ENCODE measurements around the gene RAB3A. TPM values are rescaled to one million over a fixed set of nuclear protein-coding genes. Genes with fewer than 3 reads are reported as not detected.

The RAB3A gene
- total and polyA plus RNA-seq, 12 donors, result 7.8 to 36.3 (median 30.2) TPM

DNA sequence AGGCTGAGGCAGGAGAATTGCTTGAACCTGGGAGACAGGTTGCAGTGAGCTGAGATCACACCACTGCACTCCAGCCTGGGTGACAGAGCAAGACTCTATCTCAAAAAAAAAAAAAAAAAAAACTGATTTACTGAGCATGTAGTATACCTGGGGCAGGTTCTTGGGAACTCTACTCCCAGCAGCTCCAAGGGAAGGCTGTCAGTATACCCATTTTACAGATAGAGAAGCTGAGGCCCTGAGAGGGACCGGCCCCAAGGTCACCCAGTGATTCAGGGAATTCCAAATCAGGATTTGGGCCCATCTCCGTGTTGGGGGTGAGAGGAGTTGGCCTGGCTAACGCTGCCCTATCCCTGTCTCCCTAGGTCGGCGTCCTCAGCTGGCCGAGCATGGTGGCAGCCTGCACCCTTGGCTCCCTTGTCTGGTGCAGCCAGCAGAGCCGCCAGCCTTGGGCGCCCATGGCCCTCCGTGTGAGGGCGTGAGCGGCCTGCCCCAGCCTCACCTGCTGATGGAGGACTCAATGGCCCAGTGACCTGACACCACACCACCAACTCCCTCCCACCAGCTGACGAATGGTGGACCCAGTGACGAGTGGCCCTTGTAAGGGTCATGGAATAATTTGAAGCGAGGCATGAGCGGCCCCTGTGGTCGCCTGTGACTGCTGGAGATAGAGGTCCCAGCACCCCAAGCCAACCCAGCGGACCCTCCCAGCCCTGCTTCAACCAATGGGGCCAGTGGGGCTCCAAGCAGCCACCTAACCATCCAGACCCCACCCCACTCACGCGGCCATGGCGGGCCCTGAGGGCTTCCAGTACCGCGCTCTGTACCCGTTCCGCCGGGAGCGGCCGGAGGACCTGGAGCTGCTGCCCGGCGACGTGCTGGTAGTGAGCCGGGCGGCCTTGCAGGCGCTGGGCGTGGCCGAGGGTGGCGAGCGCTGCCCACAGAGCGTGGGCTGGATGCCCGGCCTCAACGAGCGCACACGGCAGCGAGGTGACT, 48.5 kb downstream of the RAB3A start:
- H3K27ac ChIP-seq, result peak overlapping the region in 4 of 10 donors; percentile 76 to 90 (median 86)
- 94 to 95% methylated on average over 43 of the region's 43 CpGs for WGBS, 2 donors
- no peak overlapping the region for H3K4me3 ChIP-seq
- H3K27me3 ChIP-seq, result no peaks in the 10 kb centered on the region
- TF ChIP-seq, protein P1, sequence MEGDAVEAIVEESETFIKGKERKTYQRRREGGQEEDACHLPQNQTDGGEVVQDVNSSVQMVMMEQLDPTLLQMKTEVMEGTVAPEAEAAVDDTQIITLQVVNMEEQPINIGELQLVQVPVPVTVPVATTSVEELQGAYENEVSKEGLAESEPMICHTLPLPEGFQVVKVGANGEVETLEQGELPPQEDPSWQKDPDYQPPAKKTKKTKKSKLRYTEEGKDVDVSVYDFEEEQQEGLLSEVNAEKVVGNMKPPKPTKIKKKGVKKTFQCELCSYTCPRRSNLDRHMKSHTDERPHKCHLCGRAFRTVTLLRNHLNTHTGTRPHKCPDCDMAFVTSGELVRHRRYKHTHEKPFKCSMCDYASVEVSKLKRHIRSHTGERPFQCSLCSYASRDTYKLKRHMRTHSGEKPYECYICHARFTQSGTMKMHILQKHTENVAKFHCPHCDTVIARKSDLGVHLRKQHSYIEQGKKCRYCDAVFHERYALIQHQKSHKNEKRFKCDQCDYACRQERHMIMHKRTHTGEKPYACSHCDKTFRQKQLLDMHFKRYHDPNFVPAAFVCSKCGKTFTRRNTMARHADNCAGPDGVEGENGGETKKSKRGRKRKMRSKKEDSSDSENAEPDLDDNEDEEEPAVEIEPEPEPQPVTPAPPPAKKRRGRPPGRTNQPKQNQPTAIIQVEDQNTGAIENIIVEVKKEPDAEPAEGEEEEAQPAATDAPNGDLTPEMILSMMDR (IDR thresholded peaks at IDR 0.05), result no peak
- DNase-seq, result no peak
- H3K9me3 ChIP-seq, result no peaks in the 10 kb centered on the region
- no peak for ATAC-seq
- peaks cover 0 to 13% (median 0%) of the 10 kb centered on the region in 9 donors for H3K36me3 ChIP-seq
- intact Hi-C loops (cut with DNase I), result loop anchor here in 2 of 10 donors (5.0 kb wide), 2 partner anchors 33 to 38 kb away; no protein-coding TSS in a partner anchor
- peaks cover 13 to 57% (median 43%) of the 10 kb centered on the region in 9 donors for H3K4me1 ChIP-seq

DNA sequence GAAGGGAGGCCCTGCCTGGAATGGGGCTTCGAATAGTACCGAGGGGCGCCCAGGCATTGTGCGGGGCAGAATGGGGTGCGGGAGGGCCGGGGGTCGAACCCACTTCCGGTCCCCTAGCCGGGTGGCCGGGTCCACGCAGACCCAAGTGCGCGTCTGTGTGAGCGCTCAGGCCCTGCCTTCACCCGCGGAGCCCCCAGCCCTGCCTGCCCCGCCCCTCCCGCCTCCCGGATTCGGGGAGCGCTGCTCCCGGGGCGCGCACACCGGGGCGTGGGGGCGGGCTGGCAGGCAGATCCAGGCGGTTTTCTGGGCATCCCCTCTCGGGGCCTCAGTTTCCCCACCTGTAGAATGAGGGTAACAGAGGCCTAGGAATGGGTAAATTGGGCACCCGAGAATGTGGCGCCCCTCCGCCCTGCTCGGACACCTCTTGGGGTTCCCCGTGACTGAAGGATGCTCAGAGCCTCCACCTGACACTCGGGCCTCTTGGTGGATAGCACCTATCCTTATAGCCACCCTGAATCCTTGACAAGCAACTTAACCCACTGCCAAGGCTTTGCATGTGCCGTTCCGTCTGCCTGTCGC, 50.2 kb downstream of the RAB3A start:
- H3K9me3 ChIP-seq, result no peaks in the 10 kb centered on the region
- intact Hi-C loops (cut with DNase I), result loop anchor here in 3 of 10 donors (2.0 to 5.0 kb wide), 2 partner anchors 36 to 71 kb away; no protein-coding TSS in a partner anchor
- TF ChIP-seq, protein P1 (IDR thresholded peaks at IDR 0.05), result no peak
- ATAC-seq (peak in 2 of 8 donors; percentile 1 to 3), DNase-seq (no peak)
- peak overlapping the region; percentile 79 to 96 (median 89) for H3K4me3 ChIP-seq
- peaks cover 10 to 50% (median 40%) of the 10 kb centered on the region in 9 donors for H3K4me1 ChIP-seq
- H3K27me3 ChIP-seq, result no peaks in the 10 kb centered on the region
- 2 to 3% methylated on average over 37 to 38 of the region's 38 CpGs for WGBS, 2 donors
- peaks cover 0 to 20% (median 0%) of the 10 kb centered on the region in 9 donors for H3K36me3 ChIP-seq
- peak overlapping the region; percentile 47 to 97 (median 94) for H3K27ac ChIP-seq

DNA sequence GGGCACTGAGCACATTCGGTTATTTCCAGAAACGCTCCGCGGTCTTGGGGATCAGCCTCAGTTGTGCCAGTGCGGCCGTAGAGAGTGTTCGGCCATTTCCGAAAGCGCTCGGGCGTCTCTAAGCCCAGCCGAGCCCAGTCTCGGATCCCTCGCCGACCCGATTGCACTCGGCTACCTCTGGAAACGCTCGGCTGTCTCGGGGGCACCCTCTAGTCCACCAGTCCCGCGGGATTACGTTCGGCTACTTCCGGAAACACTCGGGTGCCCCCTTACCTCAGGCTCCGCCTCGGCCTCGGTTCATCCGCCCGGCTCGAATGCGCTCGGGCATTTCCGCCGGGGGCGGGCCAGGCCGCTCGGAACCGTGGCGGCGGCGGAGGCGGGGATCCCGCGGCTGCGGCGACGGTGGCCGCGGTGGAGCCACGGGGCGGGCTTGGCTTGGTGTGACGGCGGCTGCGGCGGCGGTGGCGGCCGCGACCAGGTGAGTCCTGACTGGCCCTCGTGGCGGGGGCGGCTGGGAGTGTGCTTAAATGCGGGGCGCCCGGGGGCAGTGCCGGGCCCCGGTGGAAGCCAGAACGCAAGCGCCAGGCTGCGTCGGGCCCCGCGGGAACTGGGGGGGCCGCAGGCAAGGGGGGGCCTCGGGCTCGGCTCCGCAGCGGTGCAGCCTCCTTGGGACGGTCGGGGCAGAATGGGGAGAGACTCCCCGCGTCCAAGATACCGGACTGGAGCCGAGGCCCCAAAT, 50.9 kb downstream of the RAB3A start, which contains the start of gene PIK3R2:
PIK3R2 (plus strand) TSS at position 347 of the 739 bp plus-strand sequence. CDS start 2,717 bp downstream, outside the sequence.
- peaks cover 10 to 50% (median 40%) of the 10 kb centered on the region in 9 donors for H3K4me1 ChIP-seq
- DNase-seq (peak; percentile 100), ATAC-seq (peak; percentile 89 to 95 (median 90))
- WGBS, 2 donors, result 0% methylated on average over 73 to 86 of the region's 86 CpGs
- H3K4me3 ChIP-seq, result peak within 1 kb of the TSS; percentile 79 to 96 (median 89)
- peaks cover 0 to 26% (median 0%) of the 10 kb centered on the region in 9 donors for H3K36me3 ChIP-seq
- no peaks in the 10 kb centered on the region for H3K9me3 ChIP-seq
- TF ChIP-seq, protein P1 (IDR thresholded peaks at IDR 0.05), result no peak
- intact Hi-C loops (cut with DNase I), result loop anchor here in 4 of 10 donors (1.0 to 5.0 kb wide), 3 partner anchors 36 to 72 kb away; no protein-coding TSS in a partner anchor
- peak within 1 kb of the TSS; percentile 63 to 97 (median 94) for H3K27ac ChIP-seq
- H3K27me3 ChIP-seq, result no peaks in the 10 kb centered on the region
